ENCODE results near the gene TMEM80. TPM values are rescaled to one million over a fixed set of nuclear protein-coding genes. Genes with fewer than 3 reads are reported as not detected.

The TMEM80 gene
- total and polyA plus RNA-seq, 9 of the 15 experiments (the other 6 are each of a cell fraction or from before 2014, with no cell fraction given) = 5.1 to 30.1 (median 12.4) TPM

DNA sequence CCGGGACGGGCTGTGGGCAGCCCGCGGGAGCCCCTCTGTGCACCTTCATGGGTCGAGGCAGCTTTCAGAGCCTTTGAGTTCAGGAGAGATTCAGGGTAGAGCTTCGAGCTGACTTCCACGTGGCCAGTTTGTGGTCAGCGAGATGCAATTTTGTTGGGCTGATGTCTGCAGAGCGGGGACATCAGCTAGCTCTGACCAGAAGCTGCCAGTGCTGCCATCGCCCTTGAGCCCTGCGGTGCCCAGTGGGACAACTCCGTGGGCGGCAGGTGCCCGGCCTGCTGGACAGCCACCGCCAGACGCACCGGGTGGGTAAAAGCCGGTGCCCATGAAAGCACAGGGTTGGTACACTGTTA, 52.4 kb downstream of the TMEM80 start (continued):
- TF ChIP-seq, protein P1, sequence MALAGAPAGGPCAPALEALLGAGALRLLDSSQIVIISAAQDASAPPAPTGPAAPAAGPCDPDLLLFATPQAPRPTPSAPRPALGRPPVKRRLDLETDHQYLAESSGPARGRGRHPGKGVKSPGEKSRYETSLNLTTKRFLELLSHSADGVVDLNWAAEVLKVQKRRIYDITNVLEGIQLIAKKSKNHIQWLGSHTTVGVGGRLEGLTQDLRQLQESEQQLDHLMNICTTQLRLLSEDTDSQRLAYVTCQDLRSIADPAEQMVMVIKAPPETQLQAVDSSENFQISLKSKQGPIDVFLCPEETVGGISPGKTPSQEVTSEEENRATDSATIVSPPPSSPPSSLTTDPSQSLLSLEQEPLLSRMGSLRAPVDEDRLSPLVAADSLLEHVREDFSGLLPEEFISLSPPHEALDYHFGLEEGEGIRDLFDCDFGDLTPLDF (CRISPR knock-in tag; IDR thresholded peaks at IDR 0.05) = no peak
- TF ChIP-seq HNRNPLL (IDR thresholded peaks at IDR 0.05; ENCODE audit: low read depth, low read length, poor library complexity, severe bottlenecking) = no peak
- no peak for TF ChIP-seq ATF7 (IDR thresholded peaks at IDR 0.05)
- no peak for TF ChIP-seq KLF6 (CRISPR knock-in tag; IDR thresholded peaks at IDR 0.05; ENCODE audit: borderline replicate concordance)
- no peak for TF ChIP-seq CBX2 (IDR thresholded peaks at IDR 0.05; ENCODE audit: insufficient read depth, low read length, poor library complexity, severe bottlenecking)
- TF ChIP-seq, protein P2, sequence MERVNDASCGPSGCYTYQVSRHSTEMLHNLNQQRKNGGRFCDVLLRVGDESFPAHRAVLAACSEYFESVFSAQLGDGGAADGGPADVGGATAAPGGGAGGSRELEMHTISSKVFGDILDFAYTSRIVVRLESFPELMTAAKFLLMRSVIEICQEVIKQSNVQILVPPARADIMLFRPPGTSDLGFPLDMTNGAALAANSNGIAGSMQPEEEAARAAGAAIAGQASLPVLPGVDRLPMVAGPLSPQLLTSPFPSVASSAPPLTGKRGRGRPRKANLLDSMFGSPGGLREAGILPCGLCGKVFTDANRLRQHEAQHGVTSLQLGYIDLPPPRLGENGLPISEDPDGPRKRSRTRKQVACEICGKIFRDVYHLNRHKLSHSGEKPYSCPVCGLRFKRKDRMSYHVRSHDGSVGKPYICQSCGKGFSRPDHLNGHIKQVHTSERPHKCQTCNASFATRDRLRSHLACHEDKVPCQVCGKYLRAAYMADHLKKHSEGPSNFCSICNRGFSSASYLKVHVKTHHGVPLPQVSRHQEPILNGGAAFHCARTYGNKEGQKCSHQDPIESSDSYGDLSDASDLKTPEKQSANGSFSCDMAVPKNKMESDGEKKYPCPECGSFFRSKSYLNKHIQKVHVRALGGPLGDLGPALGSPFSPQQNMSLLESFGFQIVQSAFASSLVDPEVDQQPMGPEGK (CRISPR knock-in tag; IDR thresholded peaks at IDR 0.05; ENCODE audit: borderline replicate concordance) = no peak
- TF ChIP-seq LARP7 (IDR thresholded peaks at IDR 0.05) = no peak
- TF ChIP-seq NFRKB (IDR thresholded peaks at IDR 0.05; ENCODE audit: low read depth) = peak; percentile 62; the same call in 1 of the 2 replicates
- no peak for TF ChIP-seq ETV1 (tag; conservative IDR thresholded peaks at IDR 0.05; ENCODE audit: low read depth)
- TF ChIP-seq, protein P3, sequence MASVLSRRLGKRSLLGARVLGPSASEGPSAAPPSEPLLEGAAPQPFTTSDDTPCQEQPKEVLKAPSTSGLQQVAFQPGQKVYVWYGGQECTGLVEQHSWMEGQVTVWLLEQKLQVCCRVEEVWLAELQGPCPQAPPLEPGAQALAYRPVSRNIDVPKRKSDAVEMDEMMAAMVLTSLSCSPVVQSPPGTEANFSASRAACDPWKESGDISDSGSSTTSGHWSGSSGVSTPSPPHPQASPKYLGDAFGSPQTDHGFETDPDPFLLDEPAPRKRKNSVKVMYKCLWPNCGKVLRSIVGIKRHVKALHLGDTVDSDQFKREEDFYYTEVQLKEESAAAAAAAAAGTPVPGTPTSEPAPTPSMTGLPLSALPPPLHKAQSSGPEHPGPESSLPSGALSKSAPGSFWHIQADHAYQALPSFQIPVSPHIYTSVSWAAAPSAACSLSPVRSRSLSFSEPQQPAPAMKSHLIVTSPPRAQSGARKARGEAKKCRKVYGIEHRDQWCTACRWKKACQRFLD (CRISPR knock-in tag; IDR thresholded peaks at IDR 0.05) = 0 out of 2 replicates have a peak, but pooled peaks have one; percentile 21
- TF ChIP-seq, protein P4, sequence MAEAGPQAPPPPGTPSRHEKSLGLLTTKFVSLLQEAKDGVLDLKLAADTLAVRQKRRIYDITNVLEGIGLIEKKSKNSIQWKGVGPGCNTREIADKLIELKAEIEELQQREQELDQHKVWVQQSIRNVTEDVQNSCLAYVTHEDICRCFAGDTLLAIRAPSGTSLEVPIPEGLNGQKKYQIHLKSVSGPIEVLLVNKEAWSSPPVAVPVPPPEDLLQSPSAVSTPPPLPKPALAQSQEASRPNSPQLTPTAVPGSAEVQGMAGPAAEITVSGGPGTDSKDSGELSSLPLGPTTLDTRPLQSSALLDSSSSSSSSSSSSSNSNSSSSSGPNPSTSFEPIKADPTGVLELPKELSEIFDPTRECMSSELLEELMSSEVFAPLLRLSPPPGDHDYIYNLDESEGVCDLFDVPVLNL (CRISPR knock-in tag; IDR thresholded peaks at IDR 0.05; ENCODE audit: low read depth) = no peak
- TF ChIP-seq THAP7 (CRISPR knock-in tag; IDR thresholded peaks at IDR 0.05) = no peak
- no peak for TF ChIP-seq TSC22D4 (tag; IDR thresholded peaks at IDR 0.05)
- TF ChIP-seq HDAC1 (IDR thresholded peaks at IDR 0.05) = peak in 1 of 2 experiments; percentile 64; a peak in 2 of 4 replicates
- TF ChIP-seq ZNF449 (CRISPR knock-in tag; IDR thresholded peaks at IDR 0.05) = no peak
- no peak for TF ChIP-seq SMAD3 (CRISPR knock-in tag; conservative IDR thresholded peaks at IDR 0.05)
- TF ChIP-seq ELF2 (CRISPR knock-in tag; IDR thresholded peaks at IDR 0.05) = no peak
- no peak for TF ChIP-seq IRF1 (CRISPR knock-in tag; IDR thresholded peaks at IDR 0.05; ENCODE audit: borderline replicate concordance)
- no peak for TF ChIP-seq MEIS2 (IDR thresholded peaks at IDR 0.05; ENCODE audit: partially characterized antibody)
